NCI-H146 treated with DMSO at 0.1 percent for 48 hours (cell line): ENCODE data around the gene VILL.
"Not testable (repeated sequence)": the region's sequence is repeated elsewhere in the genome, so short reads cannot be mapped to it uniquely, and the experiment has no call there.

ENCODE experiments used
- DNase-seq: peaks from one replicate; lab custom pipeline; 2025; ENCODE audit not compliant: unreplicated experiment; lab: John Stamatoyannopoulos, UW

The VILL gene

DNA sequence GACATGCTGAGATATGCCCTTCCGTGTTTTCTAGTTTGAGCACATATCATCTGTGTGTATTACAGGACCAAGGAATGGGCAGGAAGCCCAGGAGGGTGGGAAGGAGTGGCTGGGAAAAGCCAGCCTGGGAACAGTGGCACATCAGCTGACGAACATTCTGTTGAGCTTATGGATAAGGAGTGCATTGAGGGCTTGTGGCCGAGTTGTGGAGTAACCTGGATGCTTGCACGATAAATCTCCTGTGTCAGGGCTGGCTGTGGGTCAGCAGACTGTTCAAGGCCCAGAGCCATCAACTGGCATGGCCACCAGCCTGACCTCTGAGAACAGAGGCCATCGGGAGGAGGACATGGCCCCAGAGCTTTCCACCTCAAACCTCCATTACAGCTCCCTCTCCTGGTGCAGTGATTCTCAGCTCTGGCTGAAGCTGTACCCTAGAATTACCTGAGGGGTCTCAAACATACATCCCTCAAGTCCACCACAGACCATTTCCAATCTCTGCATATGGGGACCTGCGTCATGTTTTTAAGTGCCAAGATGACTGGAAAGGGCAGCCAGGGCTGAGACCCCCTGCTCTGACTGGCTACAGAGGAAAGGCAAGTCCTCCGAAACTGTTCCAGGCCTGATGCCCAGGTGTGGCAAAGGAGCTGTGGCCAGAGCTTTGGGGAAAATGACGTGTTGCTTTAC is 4.8 kb upstream of the VILL start:
- no peak for DNase-seq

GRCh38 chr3:37986479-37987314 is 3.9 kb upstream of the VILL start:
- peak; percentile 41 for DNase-seq

- DNase-seq, result no peak
Observed at GRCh38 chr3:37987315-37987697, 3.3 kb upstream of the VILL start.

DNA sequence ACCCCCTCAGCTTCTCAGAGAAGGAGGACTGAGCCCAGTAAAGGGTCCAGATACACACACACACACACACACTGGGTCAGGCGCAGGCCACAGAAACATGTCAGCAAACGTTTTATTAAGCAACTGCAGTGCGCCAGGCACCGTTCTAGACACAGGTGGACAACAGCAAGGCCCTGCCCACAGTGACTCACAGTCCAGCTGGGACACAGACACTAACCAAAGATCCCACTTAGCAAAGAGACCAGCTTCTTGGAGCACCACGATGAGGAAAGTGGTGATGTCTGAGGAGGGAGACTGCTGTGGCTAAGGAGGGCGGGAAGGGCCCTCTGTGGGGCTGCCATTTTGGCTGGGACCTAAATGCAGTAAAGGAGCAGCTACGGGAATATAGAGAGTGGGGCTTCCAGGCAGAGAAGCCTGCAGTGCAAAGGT is 2.8 kb upstream of the VILL start:
- no peak for DNase-seq

- not testable (repeated sequence) for DNase-seq
Observed at GRCh38 chr3:37988376-37988775, 2.2 kb upstream of the VILL start.

- no peak for DNase-seq
Observed at GRCh38 chr3:37988931-37989525, 1.6 kb upstream of the VILL start.

DNA sequence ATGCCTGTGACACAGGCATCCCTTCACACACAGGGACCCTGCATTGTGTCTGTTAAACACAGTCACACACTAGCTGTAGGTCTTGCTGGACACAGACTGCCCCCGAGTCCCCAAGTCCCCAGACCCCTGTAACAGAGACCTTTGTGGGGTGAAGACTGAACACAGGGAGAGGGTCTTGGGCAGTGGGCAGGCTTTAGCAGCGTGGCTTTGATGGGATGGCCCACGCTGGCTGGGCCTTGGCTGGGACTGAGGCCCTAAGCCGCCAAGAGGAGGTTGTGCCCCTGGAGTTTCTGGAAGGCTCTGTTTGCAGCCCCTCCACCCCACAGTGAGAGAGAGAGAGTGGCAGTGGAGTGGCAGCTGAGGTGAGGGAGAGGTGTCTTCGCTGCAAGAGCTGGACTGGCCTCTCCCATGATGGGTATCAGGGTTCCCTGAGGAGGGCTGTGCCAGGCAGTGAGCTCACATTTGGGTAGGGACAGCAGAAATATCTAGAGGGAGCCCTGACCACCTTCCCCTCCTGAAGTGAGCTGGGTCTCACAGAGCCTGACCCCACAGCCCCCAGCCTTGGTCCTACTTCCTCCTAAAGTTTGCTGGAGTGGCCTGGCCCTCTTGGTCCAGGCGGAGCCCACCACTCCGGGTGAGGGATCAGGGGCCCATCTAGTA is 635 bp upstream of the VILL start:
- DNase-seq, result no peak

GRCh38 chr3:37991109-37991508 is 523 bp downstream of the VILL start:
- DNase-seq, result no peak

- DNase-seq, result no peak
Observed at GRCh38 chr3:37991823-37992222, 1.2 kb downstream of the VILL start.

DNA sequence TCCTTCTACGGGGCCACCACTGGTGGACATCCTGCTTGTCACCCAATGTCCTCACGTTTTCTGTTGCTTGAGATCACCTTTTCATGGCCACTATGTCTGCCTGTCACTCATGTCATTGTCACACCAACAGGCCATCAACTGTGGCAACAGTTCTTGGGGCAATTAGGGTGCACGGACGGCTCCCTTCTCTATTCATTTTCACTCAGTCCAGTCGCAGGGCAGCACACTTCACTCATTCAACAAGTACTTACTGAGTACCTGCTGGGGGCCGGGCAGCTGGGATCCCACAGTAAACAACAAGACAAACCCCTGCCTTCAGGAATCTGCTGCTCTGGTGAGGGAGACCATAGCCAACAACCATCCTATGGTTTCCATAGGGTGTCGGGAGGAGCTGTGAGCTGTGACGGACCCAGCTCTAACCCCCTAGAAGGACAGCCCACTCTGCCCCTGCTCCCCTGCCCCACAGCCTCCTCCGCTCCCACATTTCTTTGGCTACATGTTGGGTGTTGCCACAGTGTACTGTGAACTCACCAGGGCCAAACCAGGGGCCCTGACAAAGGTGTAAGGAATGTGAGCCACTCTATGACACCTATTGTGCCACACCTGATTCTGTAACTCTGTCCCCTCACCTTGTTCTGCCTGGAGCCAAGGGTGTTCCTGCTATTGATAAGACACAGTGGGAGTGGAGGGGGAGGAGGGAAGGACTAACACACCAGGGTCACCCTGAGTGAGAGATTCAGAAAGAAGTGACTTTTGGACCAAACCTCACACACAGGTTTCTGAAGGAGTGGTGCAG is 1.9 kb downstream of the VILL start:
- no peak for DNase-seq

- DNase-seq, result no peak
Observed at GRCh38 chr3:37993067-37993455, 2.5 kb downstream of the VILL start.

DNA sequence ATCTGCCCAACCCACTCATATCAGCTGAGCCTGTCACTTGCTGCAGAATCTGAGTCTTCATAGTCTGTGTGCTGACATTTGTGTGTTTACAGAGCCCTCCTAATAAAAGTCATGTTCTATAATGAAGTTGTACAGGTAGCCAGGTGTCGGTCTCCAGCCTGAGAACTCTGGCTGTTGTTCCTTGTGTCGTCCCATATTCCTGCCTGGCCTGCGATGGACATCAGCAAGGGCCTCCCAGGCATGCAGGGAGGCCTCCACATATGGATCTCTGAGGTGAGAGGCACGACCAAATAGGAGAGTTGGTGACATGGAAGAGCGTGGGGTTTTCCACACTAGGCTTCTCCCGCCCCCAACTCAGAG is 2.9 kb downstream of the VILL start:
- DNase-seq, result no peak

DNA sequence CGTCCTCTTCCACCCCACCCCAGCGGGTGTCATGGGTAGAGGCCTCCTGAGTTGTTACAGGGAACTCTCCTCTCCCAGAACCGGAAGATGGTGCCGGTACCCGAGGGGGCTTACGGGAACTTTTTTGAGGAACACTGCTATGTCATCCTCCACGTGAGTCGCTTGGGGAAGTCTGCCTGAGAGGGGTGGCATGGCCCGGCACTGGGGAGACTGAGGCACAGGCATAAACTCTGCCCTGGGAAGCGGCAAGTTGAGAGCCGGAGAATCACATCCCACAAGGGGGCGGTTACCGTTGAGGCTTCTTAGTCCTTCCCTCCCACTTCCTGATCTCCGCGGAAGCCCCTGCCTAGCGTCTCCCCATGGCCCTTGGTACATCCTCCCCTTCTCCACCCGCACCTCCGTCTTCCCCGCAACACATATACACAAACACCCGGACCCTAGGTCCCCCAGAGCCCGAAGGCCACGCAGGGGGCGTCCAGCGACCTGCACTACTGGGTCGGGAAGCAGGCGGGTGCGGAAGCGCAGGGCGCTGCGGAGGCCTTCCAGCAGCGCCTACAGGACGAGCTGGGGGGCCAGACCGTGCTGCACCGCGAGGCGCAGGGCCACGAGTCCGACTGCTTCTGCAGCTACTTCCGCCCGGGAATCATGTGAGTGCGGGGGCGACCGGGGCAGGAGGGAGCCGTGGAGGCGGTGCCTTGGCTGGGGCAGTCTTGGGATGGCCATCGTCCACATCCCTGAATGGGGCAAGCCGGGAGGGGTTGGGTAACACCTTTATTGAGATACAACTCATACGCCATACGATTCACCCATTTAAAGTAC is 3.4 kb downstream of the VILL start:
- DNase-seq, result peak; percentile 31

DNA sequence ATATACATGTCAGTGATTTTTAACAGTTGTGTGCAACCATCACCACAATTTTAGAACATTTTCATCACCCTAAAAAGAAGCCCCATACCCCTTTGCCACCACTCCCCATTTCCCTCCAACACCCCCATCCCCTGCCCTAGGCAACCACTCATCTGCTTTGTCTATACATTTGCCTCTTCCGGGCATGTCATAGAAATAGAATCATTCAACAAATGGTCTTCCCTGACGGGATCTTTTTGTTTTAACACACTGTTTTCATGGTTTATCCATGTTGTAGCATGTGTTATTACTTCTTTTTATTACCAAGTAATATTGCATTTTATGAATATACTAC is 4.0 kb downstream of the VILL start:
- no peak for DNase-seq

DNA sequence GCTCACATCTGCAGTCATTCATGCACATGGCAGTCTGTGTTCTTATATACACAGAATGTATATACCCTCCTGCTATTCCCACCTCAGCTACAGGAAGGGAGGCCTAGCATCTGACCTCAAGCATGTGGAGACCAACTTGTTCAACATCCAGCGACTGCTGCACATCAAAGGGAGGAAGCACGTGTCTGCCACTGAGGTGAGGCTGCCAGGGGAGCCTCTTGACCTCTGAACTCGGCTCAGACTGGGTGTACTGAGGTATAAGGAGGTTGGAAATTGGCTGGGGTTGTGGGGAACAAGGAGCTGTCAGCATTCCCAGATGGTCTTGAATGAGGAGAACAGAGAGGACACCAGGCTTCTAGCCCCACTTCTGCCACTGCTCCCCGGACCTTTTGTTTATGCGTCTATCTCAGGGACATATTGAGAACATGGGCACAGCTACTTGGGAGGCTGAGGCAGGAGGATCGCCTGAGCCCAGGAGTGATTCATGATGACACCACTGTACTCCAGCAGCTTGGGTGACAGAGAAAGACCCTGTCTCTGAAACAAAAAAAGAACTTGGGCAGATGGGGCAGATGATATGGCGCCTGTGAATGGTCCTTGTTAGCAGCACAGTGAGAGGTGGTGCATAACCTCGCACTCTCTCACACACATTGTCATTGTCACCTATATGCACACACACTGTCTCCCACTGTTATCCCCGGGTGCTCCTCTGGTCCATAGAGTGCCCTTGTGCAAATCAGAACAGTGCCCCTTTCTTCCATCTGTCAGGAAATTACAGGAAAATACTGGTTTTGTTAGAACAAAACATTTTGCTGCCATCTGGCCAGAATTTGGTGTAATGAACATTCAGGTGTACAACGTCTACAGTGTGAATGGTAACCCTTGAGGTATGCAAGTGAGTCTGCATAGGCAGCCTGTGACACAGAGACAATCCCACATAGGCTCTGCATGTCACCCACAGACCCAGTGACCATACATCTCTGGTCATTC is 5.4 kb downstream of the VILL start:
- no peak for DNase-seq

GRCh38 chr3:37996785-37997301 is 6.3 kb downstream of the VILL start:
- DNase-seq, result peak; percentile 21

GRCh38 chr3:37997342-37997741 is 6.8 kb downstream of the VILL start:
- no peak for DNase-seq

DNA sequence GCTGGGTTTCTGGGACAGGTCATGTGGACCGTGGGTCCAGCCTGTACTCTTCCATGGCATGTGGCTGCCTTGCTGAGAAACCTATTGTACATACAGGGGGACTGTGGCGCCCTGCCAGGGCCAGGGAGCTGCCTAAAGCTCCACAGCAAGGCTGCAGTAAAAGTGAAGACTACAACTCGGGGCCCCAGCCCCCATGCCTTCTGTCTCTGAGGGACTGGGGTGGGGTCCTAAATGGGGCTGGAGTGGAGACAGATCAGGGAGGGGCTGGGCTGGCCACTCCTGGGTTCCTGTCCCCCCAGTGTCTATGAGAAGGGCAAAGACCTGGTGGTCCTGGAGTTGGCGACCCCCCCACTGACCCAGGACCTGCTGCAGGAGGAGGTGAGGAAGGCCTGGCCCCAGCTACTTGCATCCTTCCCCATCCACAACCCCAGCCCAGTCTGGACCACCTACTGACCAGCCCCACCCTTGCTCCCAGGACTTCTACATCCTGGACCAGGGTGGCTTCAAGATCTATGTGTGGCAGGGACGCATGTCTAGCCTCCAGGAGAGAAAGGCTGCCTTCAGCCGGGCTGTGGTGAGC is 7.3 kb downstream of the VILL start:
- no peak for DNase-seq
